Skin epidermis (tissue), 12 donors: Measurements from ENCODE around the gene CCNJL.
"Not testable (repeated sequence)": the region's sequence is repeated elsewhere in the genome, so short reads cannot be mapped to it uniquely, and the experiment has no call there.

Experiments used
- H3K27ac ChIP-seq, 21 experiments: fragments of 200-600 bp; sonication (generic) in 11 of 21; one replicate each; pipeline ENCODE4 v1.5.0; 2020; ENCODE audit warnings: mild to moderate bottlenecking in 3 of 21, inconsistent platforms in 2 of 21, moderate library complexity in 2 of 21
- H3K4me3 ChIP-seq, 7 experiments: fragments of 200-600 bp; sonication (generic) in 2 of 7; one replicate each; pipeline ENCODE4 v1.5.0; 2020; ENCODE audit warnings: inconsistent platforms in 2 of 7, mild to moderate bottlenecking in 2 of 7, moderate library complexity in 1 of 7

CCNJL gene

DNA sequence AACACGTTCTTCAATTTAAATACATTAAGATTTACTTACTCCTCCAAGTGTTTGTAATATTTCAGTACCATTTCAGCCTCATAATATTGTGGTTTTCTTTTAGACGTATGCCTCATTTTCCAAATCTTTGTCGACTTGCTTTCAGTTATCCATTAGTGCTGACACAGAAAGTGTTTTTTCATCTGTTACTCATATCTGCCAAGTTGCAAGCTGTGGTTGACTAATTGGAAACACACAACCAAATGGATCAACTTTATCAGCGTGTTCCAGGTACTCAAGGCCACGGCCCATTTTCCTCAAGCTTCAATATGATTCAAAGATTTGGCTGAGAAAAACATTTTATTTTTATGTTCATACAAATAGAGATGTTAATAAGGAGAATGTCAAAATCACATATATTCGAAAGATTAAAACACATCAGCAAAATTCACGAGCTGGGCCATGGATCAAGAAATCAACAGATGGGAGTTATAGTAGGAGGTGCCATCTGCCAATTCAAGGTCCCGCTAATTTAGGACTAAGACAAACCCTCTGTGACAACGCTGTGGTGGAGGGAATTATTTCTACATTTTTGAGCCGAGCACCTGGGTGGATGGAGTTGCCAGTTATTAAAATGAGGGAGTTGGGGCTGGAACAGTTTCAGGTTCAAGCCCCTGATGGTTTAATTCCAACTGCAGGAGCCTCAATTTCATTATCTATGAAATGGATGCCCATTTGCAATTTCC lies 27.2 kb upstream of the CCNJL start:
- Histone ChIP-seq H3K4me3 (no peak overlapping the region), H3K27ac (no peak overlapping the region)

DNA sequence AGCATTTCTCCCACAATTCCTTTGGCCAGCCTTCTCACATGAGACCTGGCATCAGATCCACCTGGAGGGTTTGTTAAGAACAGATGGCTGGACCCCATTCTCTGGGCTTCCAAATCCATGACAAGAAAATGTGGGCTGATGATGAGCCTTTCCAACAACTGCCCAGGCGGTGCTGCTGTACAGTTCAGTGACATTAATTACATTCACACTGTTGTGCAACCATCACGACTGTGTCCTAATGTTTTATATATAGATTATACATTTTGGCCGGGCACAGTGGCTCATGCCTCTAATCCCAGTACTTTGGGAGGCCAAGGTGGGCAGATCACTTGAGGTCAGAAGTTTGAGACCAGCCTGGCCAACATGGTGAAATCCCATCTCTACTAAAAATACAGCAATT lies 22.4 kb upstream of the CCNJL start:
- not testable (repeated sequence) for H3K27ac ChIP-seq, H3K4me3 ChIP-seq

GRCh38 chr5:160333721-160334120 lies 21.4 kb upstream of the CCNJL start:
- no peak overlapping the region for H3K27ac ChIP-seq
- no peak overlapping the region for H3K4me3 ChIP-seq

GRCh38 chr5:160330212-160330611 lies 17.8 kb upstream of the CCNJL start:
- Histone ChIP-seq H3K27ac (no peak overlapping the region), H3K4me3 (no peak overlapping the region)

- no peak overlapping the region for H3K27ac ChIP-seq
Observed at GRCh38 chr5:160327818-160328217, 15.5 kb upstream of the CCNJL start.

DNA sequence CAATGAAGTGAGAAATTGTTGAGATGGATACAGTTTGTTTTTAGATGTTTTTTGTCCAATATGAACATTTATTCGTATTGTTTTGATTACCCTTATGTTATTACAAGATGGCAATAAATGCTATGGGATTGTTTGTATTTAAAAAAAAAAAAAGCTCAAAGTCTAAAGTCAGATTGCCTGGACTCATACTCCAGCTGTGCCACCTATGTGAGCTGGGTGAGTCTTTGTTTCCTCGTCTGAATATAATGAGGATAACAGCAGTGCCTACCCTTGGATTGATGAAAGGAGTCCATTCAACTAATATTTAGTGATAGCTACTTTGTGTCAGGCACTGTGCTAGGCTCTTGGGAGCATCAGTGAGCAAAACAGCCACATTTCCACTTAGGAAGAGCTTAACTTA lies 14.6 kb upstream of the CCNJL start:
- no peak overlapping the region for H3K4me3 ChIP-seq
- H3K27ac ChIP-seq: no peak overlapping the region

More at GRCh38 chr5:160327818-160328217, 15.5 kb upstream of the CCNJL start:
- no peak overlapping the region for H3K4me3 ChIP-seq

GRCh38 chr5:160325716-160326115 lies 13.4 kb upstream of the CCNJL start:
- Histone ChIP-seq H3K27ac (no peak overlapping the region), H3K4me3 (no peak overlapping the region)

GRCh38 chr5:160324886-160325285 lies 12.5 kb upstream of the CCNJL start:
- no peak overlapping the region for H3K27ac ChIP-seq
- H3K4me3 ChIP-seq: no peak overlapping the region

GRCh38 chr5:160318409-160318808 lies 6.0 kb upstream of the CCNJL start:
- Histone ChIP-seq H3K27ac (no peak overlapping the region), H3K4me3 (no peak overlapping the region)

- Histone ChIP-seq H3K27ac (no peak overlapping the region), H3K4me3 (no peak overlapping the region)
Observed at GRCh38 chr5:160317434-160317833, 5.1 kb upstream of the CCNJL start.

GRCh38 chr5:160315968-160316367 lies 3.6 kb upstream of the CCNJL start:
- no peak overlapping the region for H3K4me3 ChIP-seq
- H3K27ac ChIP-seq: no peak overlapping the region

GRCh38 chr5:160312960-160313727 lies 780 bp upstream of the CCNJL start:
- H3K4me3 ChIP-seq: peak overlapping the region; percentile 44 to 65 (median 50)
- no peak overlapping the region for H3K27ac ChIP-seq

- Histone ChIP-seq H3K27ac (peak overlapping the region in 11 of 21 experiments; percentile 3 to 61 (median 18)), H3K4me3 (peak overlapping the region; percentile 44 to 65 (median 50))
Observed at GRCh38 chr5:160311491-160312133, 752 bp downstream of the CCNJL start.

GRCh38 chr5:160310552-160311295 lies 1.6 kb downstream of the CCNJL start:
- Histone ChIP-seq H3K4me3 (no peak overlapping the region), H3K27ac (no peak overlapping the region)

DNA sequence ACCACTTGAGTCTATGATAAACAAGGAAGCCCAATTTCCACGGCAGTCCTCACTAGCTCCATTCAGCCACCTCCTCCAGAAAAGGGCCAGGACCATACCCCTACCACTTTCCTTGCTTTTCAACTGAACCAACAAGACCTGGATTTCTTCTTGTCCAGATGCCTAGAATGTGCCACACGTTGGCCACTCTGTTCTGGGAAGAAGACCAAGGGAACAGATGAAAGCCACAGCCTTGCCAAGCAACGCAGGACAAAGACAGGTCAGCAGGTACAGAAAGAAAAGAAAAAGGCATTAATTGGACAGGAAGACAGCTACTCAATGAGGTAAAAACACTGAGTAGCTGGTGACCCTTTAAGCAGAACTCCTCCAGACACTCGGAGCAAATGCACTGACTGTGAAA lies 2.2 kb downstream of the CCNJL start:
- Histone ChIP-seq H3K4me3 (no peak overlapping the region), H3K27ac (no peak overlapping the region)

DNA sequence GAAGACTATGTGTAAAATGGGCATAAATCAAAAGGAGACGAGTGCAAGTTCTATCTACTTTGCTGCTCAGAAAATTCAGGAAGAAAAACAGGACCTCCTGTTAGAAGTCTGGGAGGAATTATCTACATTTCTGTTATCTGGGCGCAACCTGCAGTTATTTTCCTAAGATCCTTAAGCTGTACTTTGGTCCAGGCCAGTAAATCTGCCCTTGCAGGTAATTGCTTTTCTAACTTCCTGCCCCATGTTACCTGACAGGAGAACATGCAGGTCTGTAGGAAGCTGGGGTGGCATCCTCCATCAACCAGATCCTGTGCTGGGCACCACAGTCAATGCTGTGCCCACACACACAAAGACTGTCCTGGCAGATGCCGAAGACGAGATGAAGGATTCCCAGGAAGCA lies 5.7 kb downstream of the CCNJL start:
- Histone ChIP-seq H3K4me3 (no peak overlapping the region), H3K27ac (no peak overlapping the region)

DNA sequence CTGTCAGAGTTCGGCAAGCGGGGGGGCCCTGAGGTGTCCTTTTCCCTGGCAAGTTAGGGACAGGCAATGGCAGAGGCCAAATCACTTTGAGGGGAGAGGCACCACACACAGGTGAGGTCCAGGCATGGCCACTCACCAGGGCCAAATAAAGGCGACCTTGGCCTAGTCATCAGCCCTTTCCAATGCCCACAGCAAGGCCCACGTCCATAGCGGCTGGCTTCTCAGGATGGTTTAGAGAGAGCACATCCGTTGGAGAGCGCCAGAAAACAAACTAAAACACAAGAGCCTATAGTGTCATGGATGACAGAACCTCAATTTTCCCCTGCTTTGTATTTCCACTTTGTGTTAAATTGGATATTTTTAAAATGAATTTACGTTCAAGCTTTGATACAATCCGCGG lies 7.0 kb downstream of the CCNJL start:
- no peak overlapping the region for H3K4me3 ChIP-seq
- H3K27ac ChIP-seq: no peak overlapping the region

GRCh38 chr5:160303690-160304089 lies 8.7 kb downstream of the CCNJL start:
- no peak overlapping the region for H3K27ac ChIP-seq
- H3K4me3 ChIP-seq: no peak overlapping the region

DNA sequence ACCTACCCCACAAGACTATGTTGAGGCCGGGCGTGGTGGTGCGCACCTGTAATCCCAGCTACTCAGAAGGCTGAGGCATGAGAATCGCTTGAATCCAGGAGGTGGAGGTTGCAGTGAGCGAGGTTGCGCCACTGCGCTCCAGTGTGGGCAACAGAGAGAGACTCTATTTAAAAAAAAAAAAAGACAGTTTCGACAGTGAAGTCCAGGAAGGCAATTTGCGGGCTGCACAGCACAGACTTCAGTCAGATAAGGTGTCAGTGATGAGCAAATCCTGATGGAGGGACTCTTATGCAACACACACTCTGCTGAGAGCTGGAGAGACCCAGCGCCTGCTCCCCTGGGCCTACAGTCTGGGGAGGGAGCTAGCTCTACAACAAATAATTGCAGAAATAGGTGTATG lies 14.2 kb downstream of the CCNJL start:
- Histone ChIP-seq H3K4me3 (no peak overlapping the region), H3K27ac (no peak overlapping the region)

DNA sequence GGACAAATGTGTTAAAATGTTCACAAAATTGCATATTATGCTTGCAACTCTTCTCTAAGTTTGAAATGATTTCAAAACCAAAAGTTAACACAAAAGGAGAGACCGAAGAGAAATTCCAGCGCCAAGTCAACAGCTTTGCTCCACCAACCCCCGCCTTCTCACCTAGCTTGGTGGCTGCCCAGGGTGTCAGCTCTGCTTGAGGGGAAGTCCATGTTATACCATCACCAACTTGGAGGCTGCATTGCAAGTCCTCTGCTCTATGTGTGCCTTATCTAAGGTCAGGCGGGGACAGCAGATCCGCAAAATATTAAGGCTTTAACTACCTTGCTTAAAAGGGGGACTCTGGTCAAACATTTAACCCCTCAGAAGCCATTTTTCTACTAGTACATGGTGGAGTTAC lies 14.6 kb downstream of the CCNJL start:
- no peak overlapping the region for H3K27ac ChIP-seq
- H3K4me3 ChIP-seq: no peak overlapping the region
